ENCODE results near the gene FPR3.

DNA sequence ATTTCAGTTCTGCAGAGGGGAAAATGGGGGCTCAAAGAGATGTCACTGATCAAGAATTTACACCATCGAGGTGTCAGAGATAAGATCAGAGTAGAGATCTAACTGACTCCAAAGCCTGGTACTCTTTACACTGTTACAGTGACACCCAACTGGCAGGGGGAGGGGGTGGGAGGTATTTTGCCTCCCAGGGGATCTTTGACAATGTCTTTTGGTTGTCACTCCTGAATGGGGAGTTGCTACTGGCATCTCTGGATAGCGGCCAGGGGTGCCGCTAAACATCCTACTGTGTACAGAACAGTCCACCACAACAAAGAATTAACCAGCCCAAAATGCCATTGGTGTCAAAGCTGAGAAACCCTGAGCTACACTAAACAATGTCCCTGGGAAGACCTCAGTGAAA lies 3.1 kb downstream of the FPR3 start:
- TF ChIP-seq, protein P1, sequence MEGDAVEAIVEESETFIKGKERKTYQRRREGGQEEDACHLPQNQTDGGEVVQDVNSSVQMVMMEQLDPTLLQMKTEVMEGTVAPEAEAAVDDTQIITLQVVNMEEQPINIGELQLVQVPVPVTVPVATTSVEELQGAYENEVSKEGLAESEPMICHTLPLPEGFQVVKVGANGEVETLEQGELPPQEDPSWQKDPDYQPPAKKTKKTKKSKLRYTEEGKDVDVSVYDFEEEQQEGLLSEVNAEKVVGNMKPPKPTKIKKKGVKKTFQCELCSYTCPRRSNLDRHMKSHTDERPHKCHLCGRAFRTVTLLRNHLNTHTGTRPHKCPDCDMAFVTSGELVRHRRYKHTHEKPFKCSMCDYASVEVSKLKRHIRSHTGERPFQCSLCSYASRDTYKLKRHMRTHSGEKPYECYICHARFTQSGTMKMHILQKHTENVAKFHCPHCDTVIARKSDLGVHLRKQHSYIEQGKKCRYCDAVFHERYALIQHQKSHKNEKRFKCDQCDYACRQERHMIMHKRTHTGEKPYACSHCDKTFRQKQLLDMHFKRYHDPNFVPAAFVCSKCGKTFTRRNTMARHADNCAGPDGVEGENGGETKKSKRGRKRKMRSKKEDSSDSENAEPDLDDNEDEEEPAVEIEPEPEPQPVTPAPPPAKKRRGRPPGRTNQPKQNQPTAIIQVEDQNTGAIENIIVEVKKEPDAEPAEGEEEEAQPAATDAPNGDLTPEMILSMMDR (IDR thresholded peaks at IDR 0.05): no peak
- TF ChIP-seq POLR2A (IDR thresholded peaks at IDR 0.05): no peak

Measured in adrenal gland (tissue), 5 donors.